Activated CD8-positive, alpha-beta memory T cell treated with anti-CD3 and anti-CD28 coated beads, Interleukin-2, amount 10 ng/mL, durations not matched to agents 7 days and 5 days (primary cell): Measurements from ENCODE around the gene PDE11A. TPM values are rescaled to one million over a fixed set of nuclear protein-coding genes. Genes with fewer than 3 reads are reported as not detected.
"Not testable (repeated sequence)": the region's sequence is repeated elsewhere in the genome, so short reads cannot be mapped to it uniquely, and the experiment has no call there.

ENCODE experiments used
- ATAC-seq: fragments of 150-1000 bp; cut with Tn5 transposase; one replicate; pipeline ENCODE4 v1.10.0; 2021; ENCODE audit warnings: moderate library complexity
- CTCF ChIA-PET: fragments of 350-600 bp; sonication (Branson Sonifier 250); formaldehyde crosslinking; loops from one replicate; lab custom pipeline; 2021; ENCODE audit warnings: antibody characterized with exemption; lab: Charles Lee
- DNase-seq: peaks from one replicate; pipeline ENCODE4 v3.0.0-alpha.2; 2020
- H3K27ac Mint-ChIP-seq: one replicate; pipeline ENCODE4 v1.8.0; 2021; ENCODE audit warnings: mild to moderate bottlenecking, mixed read lengths
- H3K27me3 Mint-ChIP-seq: one replicate; pipeline ENCODE4 v1.8.0; 2021; ENCODE audit warnings: mixed read lengths
- H3K36me3 Mint-ChIP-seq: one replicate; pipeline ENCODE4 v1.8.0; 2021; ENCODE audit warnings: mild to moderate bottlenecking, mixed read lengths
- H3K4me1 Mint-ChIP-seq: one replicate; pipeline ENCODE4 v1.8.0; 2021; ENCODE audit warnings: mixed read lengths
- H3K4me3 Mint-ChIP-seq: one replicate; pipeline ENCODE4 v1.8.0; 2021; ENCODE audit warnings: mild to moderate bottlenecking, moderate library complexity, mixed read lengths
- H3K9me3 Mint-ChIP-seq: one replicate; pipeline ENCODE4 v1.8.0; 2022; ENCODE audit warnings: low read depth, mixed read lengths
- total RNA-seq, 2 experiments: library from RNA; stranded (reverse); gene quantifications; one replicate each; pipeline ENCODE4 v1.2.3, GENCODE V29; 2021

The PDE11A gene
- total RNA-seq, 2 experiments from 2014 or later = not detected

GRCh38 chr2:177872286-177872685 is 200.3 kb downstream of the PDE11A start:
- no peaks in the 10 kb centered on the region for H3K4me1 Mint-ChIP-seq

GRCh38 chr2:177869912-177870311 is 202.7 kb downstream of the PDE11A start:
- H3K36me3 Mint-ChIP-seq = no peaks in the 10 kb centered on the region
- DNase-seq (no peak), ATAC-seq (no peak)
- no peaks in the 10 kb centered on the region for H3K4me1 Mint-ChIP-seq
- no peaks in the 10 kb centered on the region for H3K27me3 Mint-ChIP-seq
- no peak overlapping the region for H3K4me3 Mint-ChIP-seq
- H3K27ac Mint-ChIP-seq = no peak overlapping the region
- no peaks in the 10 kb centered on the region for H3K9me3 Mint-ChIP-seq
- CTCF ChIA-PET = no interaction called here

More at GRCh38 chr2:177872286-177872685, 200.3 kb downstream of the PDE11A start:
- Mint-ChIP-seq H3K9me3 (no peaks in the 10 kb centered on the region), H3K27ac (no peak overlapping the region), H3K4me3 (no peak overlapping the region), H3K36me3 (no peaks in the 10 kb centered on the region), H3K27me3 (peaks cover 2% of the 10 kb centered on the region)
- ATAC-seq (no peak), DNase-seq (no peak)
- CTCF ChIA-PET = no interaction called here

- CTCF ChIA-PET = no interaction called here
- ATAC-seq (no peak), DNase-seq (no peak)
- no peaks in the 10 kb centered on the region for H3K36me3 Mint-ChIP-seq
- H3K4me3 Mint-ChIP-seq = no peak overlapping the region
- no peaks in the 10 kb centered on the region for H3K4me1 Mint-ChIP-seq
- no peak overlapping the region for H3K27ac Mint-ChIP-seq
- no peaks in the 10 kb centered on the region for H3K27me3 Mint-ChIP-seq
- no peaks in the 10 kb centered on the region for H3K9me3 Mint-ChIP-seq
These were observed 203.4 kb downstream of the PDE11A start for GRCh38 chr2:177869209-177869608.

GRCh38 chr2:177868806-177869205 is 203.8 kb downstream of the PDE11A start:
- Mint-ChIP-seq H3K27ac (no peak overlapping the region), H3K36me3 (no peaks in the 10 kb centered on the region), H3K4me1 (no peaks in the 10 kb centered on the region), H3K9me3 (no peaks in the 10 kb centered on the region), H3K27me3 (no peaks in the 10 kb centered on the region), H3K4me3 (no peak overlapping the region)
- CTCF ChIA-PET = no interaction called here
- ATAC-seq = no peak
- DNase-seq = no peak

- no peaks in the 10 kb centered on the region for H3K36me3 Mint-ChIP-seq
- DNase-seq (no peak), ATAC-seq (no peak)
- CTCF ChIA-PET = no interaction called here
- H3K27ac Mint-ChIP-seq = no peak overlapping the region
- H3K27me3 Mint-ChIP-seq = peaks cover 20% of the 10 kb centered on the region
- H3K9me3 Mint-ChIP-seq = peaks cover 4% of the 10 kb centered on the region
- H3K4me1 Mint-ChIP-seq = no peaks in the 10 kb centered on the region
- no peak overlapping the region for H3K4me3 Mint-ChIP-seq
These were observed 215.0 kb downstream of the PDE11A start for GRCh38 chr2:177857538-177857937.

GRCh38 chr2:177852389-177852788 is 220.2 kb downstream of the PDE11A start:
- no peak for DNase-seq
- peaks cover 14% of the 10 kb centered on the region for H3K27me3 Mint-ChIP-seq
- CTCF ChIA-PET = no interaction called here

GRCh38 chr2:177843188-177843587 is 229.4 kb downstream of the PDE11A start:
- Mint-ChIP-seq H3K27ac (no peak overlapping the region), H3K27me3 (peaks cover 7% of the 10 kb centered on the region), H3K4me3 (no peak overlapping the region), H3K36me3 (no peaks in the 10 kb centered on the region), H3K9me3 (no peaks in the 10 kb centered on the region), H3K4me1 (no peaks in the 10 kb centered on the region)
- CTCF ChIA-PET = no interaction called here
- ATAC-seq (no peak), DNase-seq (no peak)

More at GRCh38 chr2:177852389-177852788, 220.2 kb downstream of the PDE11A start:
- peaks cover 2% of the 10 kb centered on the region for H3K9me3 Mint-ChIP-seq
- no peak overlapping the region for H3K4me3 Mint-ChIP-seq
- H3K4me1 Mint-ChIP-seq = no peaks in the 10 kb centered on the region
- no peaks in the 10 kb centered on the region for H3K36me3 Mint-ChIP-seq
- no peak overlapping the region for H3K27ac Mint-ChIP-seq
- no peak for ATAC-seq

GRCh38 chr2:177842243-177842642 is 230.3 kb downstream of the PDE11A start:
- DNase-seq = no peak
- H3K9me3 Mint-ChIP-seq = no peaks in the 10 kb centered on the region
- peaks cover 7% of the 10 kb centered on the region for H3K27me3 Mint-ChIP-seq
- ATAC-seq = no peak
- H3K36me3 Mint-ChIP-seq = no peaks in the 10 kb centered on the region
- no peaks in the 10 kb centered on the region for H3K4me1 Mint-ChIP-seq
- H3K27ac Mint-ChIP-seq = no peak overlapping the region
- no peak overlapping the region for H3K4me3 Mint-ChIP-seq
- CTCF ChIA-PET = no interaction called here

GRCh38 chr2:177835418-177836204 is 237.0 kb downstream of the PDE11A start:
- ATAC-seq = not testable (repeated sequence)

GRCh38 chr2:177832611-177833433 is 239.8 kb downstream of the PDE11A start:
- Mint-ChIP-seq H3K4me3 (no peak overlapping the region), H3K36me3 (no peaks in the 10 kb centered on the region), H3K27ac (no peak overlapping the region), H3K4me1 (no peaks in the 10 kb centered on the region), H3K9me3 (no peaks in the 10 kb centered on the region), H3K27me3 (peaks cover 2% of the 10 kb centered on the region)
- ATAC-seq (no peak), DNase-seq (no peak)
- CTCF ChIA-PET = no interaction called here

More at GRCh38 chr2:177835418-177836204, 237.0 kb downstream of the PDE11A start:
- DNase-seq, H3K36me3 Mint-ChIP-seq, CTCF ChIA-PET, H3K4me3 Mint-ChIP-seq, H3K27ac Mint-ChIP-seq, H3K9me3 Mint-ChIP-seq, H3K27me3 Mint-ChIP-seq, H3K4me1 Mint-ChIP-seq: not testable (repeated sequence)

GRCh38 chr2:177830881-177831386 is 241.6 kb downstream of the PDE11A start:
- ATAC-seq = no peak
- CTCF ChIA-PET = no interaction called here
- no peak for DNase-seq
- Mint-ChIP-seq H3K4me3 (no peak overlapping the region), H3K27ac (no peak overlapping the region), H3K27me3 (peaks cover 2% of the 10 kb centered on the region), H3K4me1 (no peaks in the 10 kb centered on the region), H3K9me3 (no peaks in the 10 kb centered on the region), H3K36me3 (no peaks in the 10 kb centered on the region)

- Mint-ChIP-seq H3K27me3 (peaks cover 17% of the 10 kb centered on the region), H3K9me3 (no peaks in the 10 kb centered on the region), H3K36me3 (no peaks in the 10 kb centered on the region), H3K4me3 (no peak overlapping the region), H3K27ac (no peak overlapping the region), H3K4me1 (no peaks in the 10 kb centered on the region)
- CTCF ChIA-PET = no interaction called here
- ATAC-seq (no peak), DNase-seq (no peak)
These were observed 244.0 kb downstream of the PDE11A start for GRCh38 chr2:177828557-177828956.

- no peaks in the 10 kb centered on the region for H3K9me3 Mint-ChIP-seq
- no peaks in the 10 kb centered on the region for H3K36me3 Mint-ChIP-seq
- H3K4me1 Mint-ChIP-seq = no peaks in the 10 kb centered on the region
- CTCF ChIA-PET = no interaction called here
- DNase-seq (no peak), ATAC-seq (no peak)
- peaks cover 29% of the 10 kb centered on the region for H3K27me3 Mint-ChIP-seq
- H3K27ac Mint-ChIP-seq = no peak overlapping the region
- no peak overlapping the region for H3K4me3 Mint-ChIP-seq
These were observed 245.7 kb downstream of the PDE11A start for GRCh38 chr2:177826897-177827296.
